Activated T-cell treated with anti-CD3 and anti-CD28 coated beads for 1 hour (primary cell): ENCODE measurements around the gene CA4.
A peak's percentile ranks its signal among the peaks of the same experiment; 100 is the strongest.
"Not testable (repeated sequence)": the region's sequence is repeated elsewhere in the genome, so short reads cannot be mapped to it uniquely, and the experiment has no call there.

Experiments used
- DNase-seq: peaks from one replicate; pipeline ENCODE4 v3.0.0-alpha.2; 2020; ENCODE audit warnings: low read depth

The CA4 gene

GRCh38 chr17:60149691-60150582 lies at the start of gene CA4:
CA4 (plus strand) TSS chr17:60149973; CDS start chr17:60150035, 62 bp downstream.
- DNase-seq: no peak

GRCh38 chr17:60100577-60100976 lies 49.2 kb upstream of the CA4 start:
- not testable (repeated sequence) for DNase-seq

- DNase-seq: not testable (repeated sequence)
Observed at GRCh38 chr17:60102015-60102631, 47.6 kb upstream of the CA4 start.

- peak; percentile 9 for DNase-seq
Observed at GRCh38 chr17:60102632-60103096, 47.1 kb upstream of the CA4 start.

GRCh38 chr17:60103957-60104356 lies 45.8 kb upstream of the CA4 start:
- DNase-seq: no peak

GRCh38 chr17:60106340-60107059 lies 43.3 kb upstream of the CA4 start:
- no peak for DNase-seq

- DNase-seq: no peak
Observed at GRCh38 chr17:60107526-60108257, 42.1 kb upstream of the CA4 start.

GRCh38 chr17:60108309-60108708 lies 41.5 kb upstream of the CA4 start:
- not testable (repeated sequence) for DNase-seq

- no peak for DNase-seq
Observed at GRCh38 chr17:60108712-60109111, 41.1 kb upstream of the CA4 start.

GRCh38 chr17:60109161-60109560 lies 40.6 kb upstream of the CA4 start:
- no peak for DNase-seq

GRCh38 chr17:60110586-60110985 lies 39.2 kb upstream of the CA4 start:
- DNase-seq: no peak

- not testable (repeated sequence) for DNase-seq
Observed at GRCh38 chr17:60111661-60112060, 38.1 kb upstream of the CA4 start.

GRCh38 chr17:60115364-60115763 lies 34.4 kb upstream of the CA4 start:
- DNase-seq: not testable (repeated sequence)

- not testable (repeated sequence) for DNase-seq
Observed at GRCh38 chr17:60116196-60116595, 33.6 kb upstream of the CA4 start.

- not testable (repeated sequence) for DNase-seq
Observed at GRCh38 chr17:60119162-60119561, 30.6 kb upstream of the CA4 start.

- not testable (repeated sequence) for DNase-seq
Observed at GRCh38 chr17:60119807-60120748, 29.7 kb upstream of the CA4 start.

- DNase-seq: no peak
Observed at GRCh38 chr17:60127068-60128064, 22.4 kb upstream of the CA4 start.

GRCh38 chr17:60128171-60128859 lies 21.5 kb upstream of the CA4 start:
- DNase-seq: no peak

GRCh38 chr17:60129164-60129563 lies 20.6 kb upstream of the CA4 start:
- DNase-seq: no peak
